RCC 7860 (cell line): Measurements from ENCODE around the gene DNAH9.
"Not testable (repeated sequence)": the region's sequence is repeated elsewhere in the genome, so short reads cannot be mapped to it uniquely, and the experiment has no call there.

Experiments used
- DNase-seq: peaks from one replicate; pipeline ENCODE4 v3.0.0-alpha.2; 2015; ENCODE audit warnings: low spot score
- FAIRE-seq: peaks from 2 replicates; lab custom pipeline; 2012; peaks lifted over from hg19 to GRCh38; lab: Jason Lieb, UNC

DNAH9 gene

DNA sequence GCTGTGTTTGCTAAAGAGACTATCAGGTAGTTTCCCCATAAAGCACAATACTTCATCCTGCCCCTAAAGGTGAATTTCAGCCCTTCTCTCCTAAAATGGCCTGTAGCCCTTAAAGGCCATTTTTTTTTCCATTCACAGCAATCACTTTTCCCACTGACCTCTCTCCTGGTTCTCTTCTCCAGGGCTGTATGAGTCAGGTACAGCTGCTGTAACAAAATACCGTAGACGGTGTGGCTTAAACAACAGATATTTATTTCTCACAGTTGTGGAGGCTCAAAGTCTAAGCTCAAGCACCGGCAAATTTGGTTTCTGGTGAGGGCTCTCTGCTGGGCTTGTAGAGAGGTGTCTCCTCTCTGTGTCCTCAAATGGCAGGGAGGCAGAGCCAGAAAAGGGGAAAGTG, 354.3 kb downstream of the DNAH9 start:
- no peak for FAIRE-seq
- DNase-seq: no peak

DNA sequence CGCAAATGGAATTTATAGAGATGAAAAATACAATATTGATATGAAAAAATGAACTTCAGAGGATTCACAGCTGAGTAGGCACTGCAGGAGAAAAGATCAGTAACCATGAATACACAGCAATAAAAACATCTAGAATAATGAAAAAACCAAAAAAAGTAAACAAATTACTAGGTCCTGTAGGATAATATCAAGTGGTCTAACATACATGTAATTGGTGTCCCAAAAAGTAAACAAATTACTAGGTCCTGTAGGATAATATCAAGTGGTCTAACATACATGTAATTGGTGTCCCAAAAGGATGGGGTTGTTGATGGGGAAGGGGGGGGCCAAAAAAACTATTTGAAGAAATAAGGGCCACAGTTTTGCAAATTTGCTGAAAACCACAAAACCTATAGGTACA, 355.7 kb downstream of the DNAH9 start:
- FAIRE-seq (no peak), DNase-seq (no peak)

DNA sequence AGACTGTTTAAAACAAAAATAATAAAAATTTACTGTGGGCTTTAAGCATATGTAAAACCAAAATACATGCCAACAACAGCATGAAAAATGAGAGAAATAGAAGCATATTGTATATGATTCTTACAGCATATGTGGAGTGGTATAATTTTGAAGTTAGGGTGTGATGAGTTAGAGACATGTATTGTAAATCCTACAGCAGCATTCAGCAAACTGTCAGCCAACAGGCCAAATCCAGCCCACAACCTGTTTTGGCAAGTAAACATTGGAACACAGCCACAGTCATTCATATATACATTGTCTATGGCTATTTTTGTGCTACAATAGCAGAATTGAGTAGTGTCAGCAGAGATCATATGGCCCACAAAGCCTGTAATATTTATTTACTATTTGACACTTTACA, 356.7 kb downstream of the DNAH9 start:
- DNase-seq (no peak), FAIRE-seq (no peak)

DNA sequence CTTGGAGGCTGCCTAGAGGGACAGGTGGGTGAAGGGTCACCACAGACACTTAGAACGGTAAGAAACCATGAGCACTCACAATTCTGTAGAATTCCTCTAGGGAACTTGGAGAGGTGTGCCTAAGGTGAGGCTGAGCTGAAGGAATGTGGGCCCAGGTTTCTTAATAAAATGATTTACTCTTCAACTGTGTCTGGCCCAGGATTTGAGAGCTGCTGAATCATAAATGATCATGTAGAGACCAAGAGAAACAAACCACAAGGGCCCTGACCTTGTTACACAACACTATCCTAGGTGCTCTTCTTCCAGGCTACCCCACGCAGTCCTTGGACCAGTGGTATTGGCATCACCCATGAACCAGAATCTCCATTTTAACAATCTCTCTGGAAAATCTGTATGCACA, 371.3 kb downstream of the DNAH9 start:
- FAIRE-seq: no peak
- DNase-seq: no peak

GRCh38 chr17:11972741-11973140, 374.5 kb downstream of the DNAH9 start:
- FAIRE-seq, DNase-seq: not testable (repeated sequence)

DNA sequence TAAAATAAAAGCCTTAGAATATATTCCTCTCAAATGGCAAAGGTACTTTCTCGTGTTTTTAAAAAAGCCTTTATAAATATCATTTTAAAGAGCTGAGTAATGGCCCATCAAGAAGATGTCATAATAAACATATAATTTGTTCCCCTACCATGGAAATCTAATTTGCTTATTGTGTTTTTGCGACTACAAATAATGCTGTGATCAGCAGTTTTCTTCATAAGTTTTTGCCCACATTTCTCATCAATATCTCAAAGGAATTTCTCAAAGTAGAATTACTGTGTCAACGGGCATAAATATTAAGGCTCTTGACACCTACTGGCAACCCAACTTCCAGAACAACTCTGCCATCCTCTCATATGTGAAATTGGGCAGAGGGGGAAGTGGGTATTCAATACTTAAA, 381.5 kb downstream of the DNAH9 start:
- no peak for FAIRE-seq

DNA sequence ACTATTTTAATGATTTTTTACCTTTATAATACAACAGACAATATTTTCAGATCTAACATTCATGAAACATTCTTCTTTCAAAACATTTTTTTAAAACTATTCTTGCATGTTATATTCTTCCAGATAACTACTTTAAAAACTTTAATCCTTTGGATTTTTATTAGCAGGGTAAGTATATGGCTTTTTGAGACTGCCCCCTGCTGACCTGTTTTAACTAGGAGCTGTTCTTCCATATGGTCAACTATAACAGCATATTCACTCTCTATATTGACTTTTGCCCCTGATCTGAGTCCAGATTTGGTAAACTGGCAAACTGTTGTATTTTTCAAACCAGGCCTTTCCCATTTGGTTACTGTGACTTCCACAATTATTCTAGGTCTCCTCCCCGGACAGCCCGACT, 382.5 kb downstream of the DNAH9 start:
- no peak for DNase-seq
- no peak for FAIRE-seq

More for the DNA sequence above, 381.5 kb downstream of the DNAH9 start:
- no peak for DNase-seq

DNA sequence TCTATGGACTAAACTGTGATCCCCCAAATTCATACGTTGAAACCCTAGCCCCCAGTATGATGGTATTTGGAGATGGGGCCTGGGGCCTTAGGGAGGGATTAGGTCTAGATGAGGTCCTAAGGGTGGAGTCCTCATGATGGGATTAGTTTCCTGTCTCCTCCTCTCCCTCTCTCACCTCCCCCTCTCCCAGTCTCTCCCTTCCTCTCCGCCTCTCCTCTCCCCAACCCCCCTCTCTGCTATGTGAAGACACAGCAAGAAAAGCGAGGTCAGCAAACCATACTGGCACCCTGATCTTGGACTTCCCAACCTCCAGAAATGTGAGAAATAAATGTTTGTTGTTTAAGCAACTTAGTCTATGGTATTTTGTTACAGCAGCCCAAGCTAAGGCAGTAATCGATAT, 383.6 kb downstream of the DNAH9 start:
- DNase-seq (no peak), FAIRE-seq (no peak)

DNA sequence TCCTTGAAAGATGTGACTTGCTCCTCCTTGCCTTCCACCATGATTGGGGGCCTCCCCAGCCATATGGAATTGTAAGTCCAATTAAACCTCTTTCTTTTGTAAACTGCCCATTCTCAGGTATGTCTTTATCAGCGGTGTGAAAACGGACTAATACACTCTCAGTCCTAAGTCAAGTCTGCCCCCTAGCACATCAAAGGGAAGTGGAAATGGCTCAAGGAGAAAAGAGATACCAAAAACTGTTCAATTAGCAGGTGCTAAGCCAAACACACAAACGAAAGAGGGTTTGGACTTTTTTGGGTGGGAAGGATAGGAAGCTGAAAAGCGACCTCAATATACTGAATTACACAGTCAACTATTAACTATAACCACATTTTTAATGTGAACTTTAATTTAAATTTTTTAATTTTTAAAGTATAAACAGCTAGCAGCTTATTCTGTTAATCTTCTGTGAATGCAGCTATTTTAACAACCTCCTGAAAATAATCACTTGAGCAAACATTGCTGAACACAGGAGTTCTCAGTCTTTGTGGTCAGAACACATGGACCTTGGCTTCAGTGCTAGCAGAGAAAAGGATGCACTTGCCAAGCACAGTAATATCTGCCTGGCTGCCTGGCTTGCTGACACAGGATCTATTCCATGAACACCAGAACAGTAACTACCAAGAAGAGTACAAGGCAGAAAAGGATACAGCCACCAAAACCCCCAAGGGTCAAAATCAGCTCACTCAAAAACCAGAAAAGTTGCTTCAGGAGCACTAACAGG, 388.1 kb downstream of the DNAH9 start:
- FAIRE-seq (no peak), DNase-seq (no peak)

GRCh38 chr17:11986942-11987329, 388.7 kb downstream of the DNAH9 start:
- FAIRE-seq: peak; percentile 53
- peak; percentile 33 for DNase-seq

GRCh38 chr17:11990363-11990983, 392.2 kb downstream of the DNAH9 start:
- FAIRE-seq (no peak), DNase-seq (no peak)

DNA sequence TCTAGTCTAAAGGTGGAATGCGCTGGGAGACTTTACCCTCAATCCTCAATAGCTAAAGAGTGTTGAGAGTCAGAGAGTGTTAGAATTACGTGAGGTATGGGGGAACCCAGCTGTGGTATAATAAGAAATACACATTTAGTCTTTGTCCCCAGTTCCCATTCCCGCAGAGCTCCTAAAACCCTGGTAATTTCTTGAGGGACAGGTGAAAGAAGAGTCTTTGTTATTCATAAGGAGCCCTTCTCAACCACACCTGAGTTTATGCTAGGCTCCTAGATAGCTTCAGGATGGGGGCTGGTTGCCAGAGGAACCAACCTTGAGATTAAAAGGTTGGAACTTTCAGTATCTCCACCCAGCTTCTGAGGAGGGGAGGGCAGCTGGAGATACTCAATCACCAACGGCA, 393.2 kb downstream of the DNAH9 start:
- no peak for FAIRE-seq
- no peak for DNase-seq

GRCh38 chr17:11996722-11997146, 398.5 kb downstream of the DNAH9 start:
- no peak for FAIRE-seq
- peak; percentile 19 for DNase-seq

GRCh38 chr17:11997147-11997971, 399.1 kb downstream of the DNAH9 start, which contains the start of gene ZNF18:
Gene ZNF18 (minus strand): TSS chr17:11997475. CDS start chr17:11992829, 4,646 bp downstream.
- DNase-seq: peak; percentile 80
- FAIRE-seq: no peak

DNA sequence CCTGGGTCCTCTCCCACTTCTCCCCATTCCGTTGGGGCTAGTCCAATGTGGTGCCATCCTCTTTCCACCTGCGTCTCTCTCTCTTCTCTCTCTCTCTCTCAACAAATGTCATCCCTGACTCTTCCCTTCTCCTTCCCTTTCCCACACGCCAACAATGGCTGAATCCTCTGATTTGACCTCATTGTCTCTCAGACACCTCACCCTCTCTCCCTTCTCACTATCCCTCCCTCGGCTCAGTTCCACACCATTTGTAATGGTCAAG, 399.6 kb downstream of the DNAH9 start:
- FAIRE-seq (no peak), DNase-seq (no peak)

GRCh38 chr17:11999696-12000095, 401.4 kb downstream of the DNAH9 start:
- FAIRE-seq: no peak
- no peak for DNase-seq

GRCh38 chr17:12007466-12007865, 409.2 kb downstream of the DNAH9 start:
- DNase-seq (no peak), FAIRE-seq (no peak)
